Heart right ventricle (tissue), 16 donors: ENCODE data around the gene RPL27. TPM values are rescaled to one million over a fixed set of nuclear protein-coding genes. Genes with fewer than 3 reads are reported as not detected.
"Not testable (repeated sequence)": the region's sequence is repeated elsewhere in the genome, so short reads cannot be mapped to it uniquely, and the experiment has no call there.

Source experiments
- ATAC-seq, 8 donors: fragments of 200-7000 bp; cut with Tn5 transposase; one replicate each; pipeline ENCODE4 v1.9.1; 2020; ENCODE audit warnings: mild to moderate bottlenecking in 8 of 8, moderate library complexity in 8 of 8, moderate number of reproducible peaks in 1 of 8
- DNase-seq, 2 donors: peaks; one replicate each; pipeline ENCODE4 v3.0.0-alpha.2; 2020
- H3K27ac ChIP-seq, 10 donors: fragments of 200-600 bp; sonication (generic) in 2 of 10; one replicate each; pipeline versions ENCODE4 v1.5.0 to v1.8.0; 2020 to 2022; ENCODE audit warnings: mild to moderate bottlenecking in 3 of 10
- H3K27me3 ChIP-seq, 7 donors: fragments of 200-600 bp; one replicate each; pipeline ENCODE4 v1.8.0; 2021 to 2022; ENCODE audit warnings: mild to moderate bottlenecking in 2 of 7
- H3K36me3 ChIP-seq, 9 donors: fragments of 200-600 bp; sonication (generic) in 1 of 9; one replicate each; pipeline versions ENCODE4 v1.5.0 to v1.8.0; 2020 to 2022; ENCODE audit warnings: mild to moderate bottlenecking in 2 of 9
- H3K4me1 ChIP-seq, 9 donors: fragments of 200-600 bp; sonication (generic) in 1 of 9; one replicate each; pipeline versions ENCODE4 v1.5.0 to v1.8.0; 2020 to 2022; ENCODE audit warnings: mild to moderate bottlenecking in 4 of 9
- H3K4me3 ChIP-seq, 10 donors: fragments of 200-600 bp; sonication (generic) in 2 of 10; one replicate each; pipeline versions ENCODE4 v1.5.0 to v1.8.0; 2020 to 2022; ENCODE audit warnings: mild to moderate bottlenecking in 7 of 10, moderate library complexity in 2 of 10
- H3K9me3 ChIP-seq, 11 donors: fragments of 200-600 bp in 10 of 11; sonication (generic) in 2 of 11; one replicate each; pipeline versions ENCODE4 v1.5.0 to v1.8.0; 2013 to 2022; ENCODE audit warnings: mild to moderate bottlenecking in 2 of 11, control low read depth in 1 of 11, moderate library complexity in 1 of 11
- WGBS, 2 donors: extraction: QIAGEN DNeasy Blood & Tissue Kit; methylation state at CpG; one replicate each; pipeline ENCODE4 v1.1.7; 2013; ENCODE audit warnings: inconsistent platforms in 1 of 2; 5-methylcytosine and 5-hydroxymethylcytosine counted together
- intact Hi-C, 10 donors: fragments of 100-400 bp; cut with DNase I; formaldehyde crosslinking; loops; one replicate each; pipeline versions ENCODE4 v1.11.1 to v1.14.2; 2022
- polyA plus RNA-seq, 2 donors: library from polyadenylated mRNA; stranded (reverse); fragments of 200-250 nt; gene quantifications; one replicate each; pipeline ENCODE4 v1.2.3, GENCODE V29; 2013
- total RNA-seq, 10 donors: library from RNA; stranded (reverse); fragmentation: NEBNext Ultra II Directional in 3 of 10; extraction: Animal tissue kit (Norgen Biotek cat#: 25700) in 3 of 10; gene quantifications; one replicate each; pipeline versions ENCODE4 v1.2.1 to v1.2.4, GENCODE V29; 2021 to 2023
- TF ChIP-seq, protein P1 (sequence below), 9 donors: fragments of 200-600 bp; sonication (generic) in 2 of 9; IDR thresholded peaks; one replicate each; pipeline versions ENCODE4 v1.5.0 to v1.8.0; 2021 to 2022; ENCODE audit warnings: antibody characterized with exemption in 9 of 9, mild to moderate bottlenecking in 5 of 9, moderate library complexity in 1 of 9
- donor health status: Arrhythmogenic right ventricular cardiomyopathy.
- donor health status: ischemic (EF 13 %, LVEDD 7.1; RV severe dilation, severe dysfunction).
- donor health status: healthy with polysubstance abuse.
- donor health status: DM: no; HTN: yes; CAD: no.
- donor health status: DM: no; HTN: no; CAD: no.
- donor health status: ischemic (EF 25% LVEDD 6.9; RV normal size, moderate dysfunction).
- donor health status: ischemic (EF 25% LVEDD 5.7; RV mildly dilated, moderate dysfunction).
- donor health status: healthy.
- donor health status: DM: yes; HTN: yes; CAD: no.
- donor health status: Ischemic cardiomyopathy.
- donor health status: ischemic (EF 35%, LVEDD 5.7; RV mildly dilated, moderate dysfunction).
- donor health status: nonischemic (EF 11% LVEDD 7.7; RV severe dilation, severe dysfunction).
- donor health status: DM: yes; HTN: yes; CAD: no.
- donor health status: PGD.
- donor health status: ischemic (EF 29% LVEDD 5.4; RV normal size, mild dysfunction).
- donor health status: nonischemic (EF 23%, LVEDD 6.1; RV moderate dilation, normal function).

The RPL27 gene
- total and polyA plus RNA-seq, 12 donors: 388 to 2,790 (median 583) TPM

GRCh38 chr17:42975265-42975664, 23.0 kb upstream of the RPL27 start:
- 23 to 39% methylated on average over 2 of the region's 2 CpGs for WGBS, 2 donors

DNA sequence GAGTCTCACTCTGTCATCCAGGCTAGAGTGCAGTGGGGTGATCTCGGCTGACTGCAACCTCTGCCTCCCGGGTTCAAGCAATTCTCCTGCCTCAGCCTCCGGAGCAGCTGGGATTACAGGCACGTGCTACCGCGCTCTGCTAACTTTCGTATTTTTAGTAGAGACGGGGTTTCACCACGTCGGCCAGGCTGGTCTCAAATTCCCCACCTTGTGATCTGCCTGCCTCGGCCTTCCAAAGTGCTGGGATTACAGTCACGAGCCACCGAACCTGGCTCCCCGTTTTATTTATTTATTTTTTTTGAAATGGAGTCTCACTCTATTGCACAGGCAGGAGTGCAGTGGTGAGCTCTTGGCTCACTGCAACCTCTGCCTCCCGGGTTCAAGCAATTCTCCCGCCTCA, 22.5 kb upstream of the RPL27 start:
- H3K27me3 ChIP-seq, DNase-seq, H3K27ac ChIP-seq, H3K4me3 ChIP-seq, H3K36me3 ChIP-seq, H3K9me3 ChIP-seq, intact Hi-C loops, ATAC-seq: not testable (repeated sequence)
- WGBS, 2 donors: 88 to 91% methylated on average over 16 of the region's 16 CpGs
- H3K4me1 ChIP-seq: peaks cover 2 to 17% (median 10%) of the 10 kb centered on the region in 9 donors

More at GRCh38 chr17:42975265-42975664, 23.0 kb upstream of the RPL27 start:
- TF ChIP-seq, protein P1, sequence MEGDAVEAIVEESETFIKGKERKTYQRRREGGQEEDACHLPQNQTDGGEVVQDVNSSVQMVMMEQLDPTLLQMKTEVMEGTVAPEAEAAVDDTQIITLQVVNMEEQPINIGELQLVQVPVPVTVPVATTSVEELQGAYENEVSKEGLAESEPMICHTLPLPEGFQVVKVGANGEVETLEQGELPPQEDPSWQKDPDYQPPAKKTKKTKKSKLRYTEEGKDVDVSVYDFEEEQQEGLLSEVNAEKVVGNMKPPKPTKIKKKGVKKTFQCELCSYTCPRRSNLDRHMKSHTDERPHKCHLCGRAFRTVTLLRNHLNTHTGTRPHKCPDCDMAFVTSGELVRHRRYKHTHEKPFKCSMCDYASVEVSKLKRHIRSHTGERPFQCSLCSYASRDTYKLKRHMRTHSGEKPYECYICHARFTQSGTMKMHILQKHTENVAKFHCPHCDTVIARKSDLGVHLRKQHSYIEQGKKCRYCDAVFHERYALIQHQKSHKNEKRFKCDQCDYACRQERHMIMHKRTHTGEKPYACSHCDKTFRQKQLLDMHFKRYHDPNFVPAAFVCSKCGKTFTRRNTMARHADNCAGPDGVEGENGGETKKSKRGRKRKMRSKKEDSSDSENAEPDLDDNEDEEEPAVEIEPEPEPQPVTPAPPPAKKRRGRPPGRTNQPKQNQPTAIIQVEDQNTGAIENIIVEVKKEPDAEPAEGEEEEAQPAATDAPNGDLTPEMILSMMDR (IDR thresholded peaks at IDR 0.05): no peak
- no peaks in the 10 kb centered on the region for H3K36me3 ChIP-seq
- intact Hi-C loops: no loop called here
- H3K4me1 ChIP-seq: peaks cover 2 to 16% (median 10%) of the 10 kb centered on the region in 9 donors
- H3K27me3 ChIP-seq: no peaks in the 10 kb centered on the region
- no peak for DNase-seq
- no peak overlapping the region for H3K4me3 ChIP-seq
- H3K9me3 ChIP-seq: no peaks in the 10 kb centered on the region
- H3K27ac ChIP-seq: no peak overlapping the region
- no peak for ATAC-seq

DNA sequence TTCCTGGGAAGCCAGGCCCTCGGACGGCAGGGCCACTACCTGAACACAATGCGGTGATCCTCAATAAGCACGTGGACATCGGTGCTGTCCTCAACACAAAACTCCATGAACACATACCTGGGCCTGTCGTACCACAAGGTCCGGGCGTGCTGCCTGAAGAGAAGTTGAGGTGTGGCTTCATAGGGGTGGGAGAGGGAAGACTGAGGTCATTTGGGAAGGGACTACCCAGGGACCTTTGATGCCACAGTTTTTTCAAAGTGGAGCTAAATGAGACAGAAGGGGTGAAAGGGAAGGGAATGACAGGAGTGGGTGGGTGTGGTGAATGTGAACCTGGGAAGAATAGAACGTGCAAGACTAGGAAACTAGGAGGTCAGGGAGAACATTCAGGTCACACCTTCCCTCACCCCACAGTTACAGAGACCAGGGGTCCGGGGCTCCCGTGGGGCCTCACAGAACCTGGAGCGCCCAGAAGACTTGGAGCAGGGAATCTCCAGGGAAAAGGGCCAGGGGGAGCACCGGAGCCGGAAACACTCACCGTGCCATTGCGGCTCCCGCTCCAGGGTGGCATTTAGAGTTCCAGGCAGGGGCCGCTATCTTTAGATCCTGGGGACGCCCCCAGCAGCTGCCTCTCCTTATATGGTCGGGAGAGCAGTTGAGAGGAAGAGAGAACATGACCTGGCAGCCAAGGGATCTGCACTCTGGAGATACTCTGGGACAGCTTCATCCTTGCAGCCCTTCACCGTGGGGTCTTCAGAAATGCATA, 18.5 kb upstream of the RPL27 start, which contains the start of gene PTGES3L:
Gene PTGES3L (minus strand): TSS at position 570 of the 763 bp plus-strand sequence. CDS start 27 bp downstream, at position 543.
- intact Hi-C loops: loop anchor here in 2 of 10 donors (1.0 to 2.0 kb wide), 2 partner anchors 19 kb away; partner anchors contain the start of gene RPL27 (in 2 of the 2)
- ATAC-seq (peak; percentile 70 to 92 (median 86)), DNase-seq (peak; percentile 51 to 67)
- 19 to 28% methylated on average over 21 of the region's 21 CpGs for WGBS, 2 donors
- Histone ChIP-seq H3K4me3 (peak within 1 kb of the TSS; percentile 78 to 97 (median 88)), H3K9me3 (no peaks in the 10 kb centered on the region), H3K27ac (peak within 1 kb of the TSS; percentile 78 to 94 (median 88)), H3K27me3 (no peaks in the 10 kb centered on the region), H3K36me3 (peaks cover 0 to 23% (median 0%) of the 10 kb centered on the region in 9 donors), H3K4me1 (peaks cover 2 to 33% (median 27%) of the 10 kb centered on the region in 9 donors)
- TF ChIP-seq, protein P1 (IDR thresholded peaks at IDR 0.05): no peak

DNA sequence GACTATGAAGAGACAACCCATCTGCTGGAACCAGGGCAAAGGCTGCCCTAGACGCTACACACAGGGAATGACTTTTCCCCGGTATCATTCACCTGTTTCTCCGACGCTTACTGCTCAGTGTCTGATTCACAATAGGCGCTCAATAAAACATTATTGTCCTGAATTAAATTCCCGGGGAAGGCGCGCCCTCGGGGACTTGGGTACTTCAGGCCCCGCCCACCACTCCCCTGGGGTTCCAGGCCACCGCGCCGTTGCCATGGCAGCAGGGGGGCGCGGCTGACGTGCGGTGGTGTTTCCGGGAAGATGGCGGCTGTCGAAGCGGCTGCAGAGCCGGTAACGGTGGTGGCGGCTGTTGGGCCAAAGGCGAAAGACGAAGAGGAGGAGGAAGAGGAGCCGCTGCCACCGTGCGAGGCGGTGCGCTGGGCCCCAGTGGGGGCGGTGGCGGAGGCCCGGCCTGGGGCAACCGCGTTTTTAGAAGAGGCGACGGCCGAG, 17.9 kb upstream of the RPL27 start, which contains the start of gene RUNDC1:
Gene RUNDC1 (plus strand): TSS at position 292 of the 492 bp plus-strand sequence. CDS start 12 bp downstream, at position 304.
- TF ChIP-seq, protein P1 (IDR thresholded peaks at IDR 0.05): no peak
- DNase-seq: peak; percentile 94 to 95
- peak; percentile 90 to 97 (median 96) for ATAC-seq
- Histone ChIP-seq H3K27me3 (no peaks in the 10 kb centered on the region), H3K27ac (peak within 1 kb of the TSS; percentile 78 to 94 (median 88)), H3K4me3 (peak within 1 kb of the TSS; percentile 78 to 97 (median 88)), H3K9me3 (no peaks in the 10 kb centered on the region), H3K36me3 (peaks cover 0 to 30% (median 0%) of the 10 kb centered on the region in 9 donors), H3K4me1 (peaks cover 2 to 39% (median 27%) of the 10 kb centered on the region in 9 donors)
- WGBS, 2 donors: 0 to 1% methylated on average over 29 to 39 of the region's 39 CpGs
- intact Hi-C loops: loop anchor here in 2 of 10 donors (1.0 to 2.0 kb wide), 2 partner anchors 18 kb away; partner anchors contain the start of gene RPL27 (in 2 of the 2)
